Neural cell (in vitro differentiated cells): Measurements from ENCODE around the gene CCDC63. TPM values are rescaled to one million over a fixed set of nuclear protein-coding genes. Genes with fewer than 3 reads are reported as not detected.

Experiments
- H2AFZ ChIP-seq: fragments of 200-600, 300-800 bp; sonication (generic), shearing (Covaris generic); 2 replicates; pipeline ENCODE4 v1.6.0; 2014; ENCODE audit warnings: low read depth, mild to moderate bottlenecking, antibody characterized with exemption, low read length, moderate library complexity
- H3F3A ChIP-seq: fragments of 200-600 bp; shearing (Covaris generic); 2 replicates; pipeline ENCODE4 v1.6.1; 2016; ENCODE audit warnings: mild to moderate bottlenecking, moderate library complexity, mixed read lengths, antibody characterized with exemption, low read length; ENCODE audit not compliant: insufficient read depth, poor library complexity, severe bottlenecking
- H3K27ac ChIP-seq: fragments of 200-600, 300-800 bp; sonication (generic), shearing (Covaris generic); 2 replicates; pipeline ENCODE4 v1.5.1; 2014; ENCODE audit warnings: mild to moderate bottlenecking, low read length, moderate library complexity
- H3K27me3 ChIP-seq: fragments of 300-800, 200-600 bp; sonication (generic), shearing (Covaris generic); 2 replicates; pipeline ENCODE4 v1.6.0; 2014; ENCODE audit warnings: mild to moderate bottlenecking, low read depth, low read length, moderate library complexity; ENCODE audit not compliant: insufficient read depth
- H3K36me3 ChIP-seq: fragments of 300-800, 200-600 bp; sonication (generic), shearing (Covaris generic); 2 replicates; pipeline ENCODE4 v1.5.1; 2014; ENCODE audit warnings: mild to moderate bottlenecking, antibody characterized with exemption, low read length, moderate library complexity; ENCODE audit not compliant: insufficient read depth
- H3K4me2 ChIP-seq: fragments of 300-800, 200-600 bp; sonication (generic), shearing (Covaris generic); 2 replicates; pipeline ENCODE4 v1.6.0; 2014; ENCODE audit warnings: mild to moderate bottlenecking, low read length
- H3K4me3 ChIP-seq: fragments of 300-800, 200-600 bp; sonication (generic), shearing (Covaris generic); 2 replicates; pipeline ENCODE4 v1.5.1; 2014; ENCODE audit warnings: mild to moderate bottlenecking, low read length, moderate library complexity
- H3K79me2 ChIP-seq: fragments of 200-600 bp; shearing (Covaris generic); replicated peaks from 2 replicates; pipeline ENCODE4 v1.6.0; 2014; ENCODE audit warnings: mild to moderate bottlenecking, low read length, moderate library complexity; ENCODE audit not compliant: insufficient read depth
- H3K9ac ChIP-seq: fragments of 300-800, 200-600 bp; sonication (generic), shearing (Covaris generic); 2 replicates; pipeline ENCODE4 v1.6.1; 2016; ENCODE audit warnings: mild to moderate bottlenecking, low read length, mixed read lengths
- H3K9me2 ChIP-seq: fragments of 200-600 bp; shearing (Covaris generic); 2 replicates; pipeline ENCODE4 v1.6.1; 2016; ENCODE audit warnings: mild to moderate bottlenecking, low read length, mixed read lengths; ENCODE audit not compliant: insufficient read depth
- H3K9me3 ChIP-seq: fragments of 200-600, 300-800 bp; sonication (generic), shearing (Covaris generic); 2 replicates; pipeline ENCODE4 v1.6.1; 2016; ENCODE audit warnings: mild to moderate bottlenecking, mixed run types, low read length, moderate library complexity, mixed read lengths
- H4K20me1 ChIP-seq: fragments of 200-600 bp; shearing (Covaris generic); 2 replicates; pipeline ENCODE4 v1.6.1; 2016; ENCODE audit warnings: mild to moderate bottlenecking, mixed run types; ENCODE audit not compliant: insufficient read depth
- CTCF ChIP-seq: fragments of 450-650 bp; IDR thresholded peaks from 2 replicates; pipeline ENCODE4 v1.5.1; 2014; ENCODE audit warnings: antibody characterized with exemption, mild to moderate bottlenecking, moderate library complexity; ENCODE audit not compliant: poor library complexity, severe bottlenecking
- EP300 ChIP-seq: fragments of 450-650 bp; conservative IDR thresholded peaks from 2 replicates; pipeline ENCODE4 v1.6.1; 2014; ENCODE audit warnings: antibody characterized with exemption, mild to moderate bottlenecking, moderate library complexity; ENCODE audit not compliant: poor library complexity, severe bottlenecking
- EZH2 ChIP-seq: fragments of 200-600, 300-800 bp; shearing (Covaris generic), sonication (generic); IDR thresholded peaks from 2 replicates; pipeline ENCODE4 v1.6.1; 2014; ENCODE audit warnings: antibody characterized with exemption, low read length, borderline replicate concordance, mild to moderate bottlenecking; ENCODE audit not compliant: insufficient read depth, poor library complexity, severe bottlenecking
- MXI1 ChIP-seq: fragments of 450-650 bp; conservative IDR thresholded peaks from 2 replicates; pipeline ENCODE4 v1.6.1; 2014; ENCODE audit warnings: antibody characterized with exemption, mild to moderate bottlenecking; ENCODE audit not compliant: poor library complexity, severe bottlenecking
- POLR2AphosphoS5 ChIP-seq: IDR thresholded peaks from 2 replicates; pipeline ENCODE4 v1.6.1; 2012
- RAD21 ChIP-seq: fragments of 450-650 bp; conservative IDR thresholded peaks from 2 replicates; pipeline ENCODE4 v1.6.1; 2014; ENCODE audit warnings: antibody characterized with exemption, mild to moderate bottlenecking, moderate library complexity
- SMC3 ChIP-seq: fragments of 450-650 bp; conservative IDR thresholded peaks from 2 replicates; pipeline ENCODE4 v1.6.1; 2014; ENCODE audit warnings: antibody characterized with exemption, mild to moderate bottlenecking, moderate library complexity; ENCODE audit not compliant: poor library complexity
- TAF1 ChIP-seq: IDR thresholded peaks from 2 replicates; pipeline ENCODE4 v1.6.1; 2012; ENCODE audit warnings: low read depth
- polyA plus RNA-seq: library from polyadenylated mRNA; depleted of rRNA; stranded (reverse); fragments of >200 nt; gene quantifications from 2 replicates; pipeline ENCODE4 v1.2.3, GENCODE V29; 2014
- TF ChIP-seq, protein P1 (sequence below): IDR thresholded peaks from 2 replicates; pipeline ENCODE4 v1.6.1; 2012; ENCODE audit warnings: borderline replicate concordance

The CCDC63 gene
- polyA plus RNA-seq, 1 donor from 2014 or later, result not detected

GRCh38 chr12:110861729-110862128 is 14.9 kb downstream of the CCDC63 start:
- H3K36me3 ChIP-seq, result no peaks in the 10 kb centered on the region
- no peaks in the 10 kb centered on the region for H3F3A ChIP-seq
- no peaks in the 10 kb centered on the region for H3K9me2 ChIP-seq
- H3K27ac ChIP-seq, result no peak overlapping the region
- no peaks in the 10 kb centered on the region for H3K9me3 ChIP-seq
- no peak overlapping the region for H3K4me2 ChIP-seq
- H3K9ac ChIP-seq, result no peak overlapping the region
- no peak overlapping the region for H3K4me3 ChIP-seq
- H4K20me1 ChIP-seq, result no peaks in the 10 kb centered on the region
- H3K79me2 ChIP-seq, result no peaks in the 10 kb centered on the region
- TF ChIP-seq TAF1 (no peak), RAD21 (no peak), EZH2 (no peak), MXI1 (no peak), CTCF (no peak), EP300 (no peak), SMC3 (no peak), POLR2AphosphoS5 (no peak)
- TF ChIP-seq, protein P1, sequence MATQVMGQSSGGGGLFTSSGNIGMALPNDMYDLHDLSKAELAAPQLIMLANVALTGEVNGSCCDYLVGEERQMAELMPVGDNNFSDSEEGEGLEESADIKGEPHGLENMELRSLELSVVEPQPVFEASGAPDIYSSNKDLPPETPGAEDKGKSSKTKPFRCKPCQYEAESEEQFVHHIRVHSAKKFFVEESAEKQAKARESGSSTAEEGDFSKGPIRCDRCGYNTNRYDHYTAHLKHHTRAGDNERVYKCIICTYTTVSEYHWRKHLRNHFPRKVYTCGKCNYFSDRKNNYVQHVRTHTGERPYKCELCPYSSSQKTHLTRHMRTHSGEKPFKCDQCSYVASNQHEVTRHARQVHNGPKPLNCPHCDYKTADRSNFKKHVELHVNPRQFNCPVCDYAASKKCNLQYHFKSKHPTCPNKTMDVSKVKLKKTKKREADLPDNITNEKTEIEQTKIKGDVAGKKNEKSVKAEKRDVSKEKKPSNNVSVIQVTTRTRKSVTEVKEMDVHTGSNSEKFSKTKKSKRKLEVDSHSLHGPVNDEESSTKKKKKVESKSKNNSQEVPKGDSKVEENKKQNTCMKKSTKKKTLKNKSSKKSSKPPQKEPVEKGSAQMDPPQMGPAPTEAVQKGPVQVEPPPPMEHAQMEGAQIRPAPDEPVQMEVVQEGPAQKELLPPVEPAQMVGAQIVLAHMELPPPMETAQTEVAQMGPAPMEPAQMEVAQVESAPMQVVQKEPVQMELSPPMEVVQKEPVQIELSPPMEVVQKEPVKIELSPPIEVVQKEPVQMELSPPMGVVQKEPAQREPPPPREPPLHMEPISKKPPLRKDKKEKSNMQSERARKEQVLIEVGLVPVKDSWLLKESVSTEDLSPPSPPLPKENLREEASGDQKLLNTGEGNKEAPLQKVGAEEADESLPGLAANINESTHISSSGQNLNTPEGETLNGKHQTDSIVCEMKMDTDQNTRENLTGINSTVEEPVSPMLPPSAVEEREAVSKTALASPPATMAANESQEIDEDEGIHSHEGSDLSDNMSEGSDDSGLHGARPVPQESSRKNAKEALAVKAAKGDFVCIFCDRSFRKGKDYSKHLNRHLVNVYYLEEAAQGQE, result no peak
- no peak overlapping the region for H2AFZ ChIP-seq
- H3K27me3 ChIP-seq, result no peaks in the 10 kb centered on the region

GRCh38 chr12:110862329-110862728 is 15.5 kb downstream of the CCDC63 start:
- Histone ChIP-seq H3K9me2 (no peaks in the 10 kb centered on the region), H3F3A (no peaks in the 10 kb centered on the region), H3K79me2 (no peaks in the 10 kb centered on the region), H2AFZ (no peak overlapping the region), H3K4me3 (no peak overlapping the region), H3K9me3 (no peaks in the 10 kb centered on the region), H3K9ac (no peak overlapping the region), H3K4me2 (no peak overlapping the region), H4K20me1 (no peaks in the 10 kb centered on the region), H3K27ac (no peak overlapping the region), H3K27me3 (no peaks in the 10 kb centered on the region), H3K36me3 (no peaks in the 10 kb centered on the region)
- TF ChIP-seq TAF1 (no peak), POLR2AphosphoS5 (no peak), EZH2 (no peak)
- TF ChIP-seq, protein P1, result no peak
